ENCODE data around the gene C19orf25. TPM values are rescaled to one million over a fixed set of nuclear protein-coding genes. Genes with fewer than 3 reads are reported as not detected.
A peak's percentile ranks its signal among the peaks of the same experiment; 100 is the strongest.
"Not testable (repeated sequence)": the region's sequence is repeated elsewhere in the genome, so short reads cannot be mapped to it uniquely, and the experiment has no call there.

C19orf25 gene
- total RNA-seq, 2 experiments from 2014 or later = 24.4 to 26.9 TPM

DNA sequence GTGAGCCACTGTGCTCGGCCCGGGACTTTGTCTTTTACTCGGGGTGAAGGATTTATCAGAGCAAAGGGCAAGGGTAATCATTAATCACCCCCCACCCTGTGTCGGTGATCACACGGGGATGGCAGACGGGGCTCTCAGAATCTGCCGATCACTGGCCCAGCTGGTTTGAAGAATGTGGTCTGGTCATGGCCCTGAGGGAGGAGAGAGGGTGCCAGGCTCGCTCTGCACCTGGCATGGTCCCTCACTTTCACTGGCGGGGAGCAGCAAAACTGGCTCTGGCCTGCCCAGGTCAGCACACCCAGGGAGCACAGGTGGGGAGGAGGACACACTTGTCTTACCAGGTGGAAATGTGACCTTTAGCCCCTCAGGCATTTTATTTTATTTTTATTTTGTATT lies 22.2 kb upstream of the C19orf25 start:
- Mint-ChIP-seq H3K36me3 (no peaks in the 10 kb centered on the region), H3K9me3 (no peaks in the 10 kb centered on the region), H3K4me3 (no peak overlapping the region), H3K27ac (no peak overlapping the region), H3K4me1 (ENCODE audit: low read depth) (peaks cover 7% of the 10 kb centered on the region), H3K27me3 (peaks cover 13% of the 10 kb centered on the region)
- no peak for DNase-seq
- POLR2A ChIA-PET = no interaction called here
- CTCF ChIA-PET = interaction anchor here (2.4 kb wide), 1 partner anchor 10 kb away, joined by 14 read pairs; the partner anchor contains the start of gene REEP6
- intact Hi-C loops (cut with micrococcal nuclease) = no loop called here

DNA sequence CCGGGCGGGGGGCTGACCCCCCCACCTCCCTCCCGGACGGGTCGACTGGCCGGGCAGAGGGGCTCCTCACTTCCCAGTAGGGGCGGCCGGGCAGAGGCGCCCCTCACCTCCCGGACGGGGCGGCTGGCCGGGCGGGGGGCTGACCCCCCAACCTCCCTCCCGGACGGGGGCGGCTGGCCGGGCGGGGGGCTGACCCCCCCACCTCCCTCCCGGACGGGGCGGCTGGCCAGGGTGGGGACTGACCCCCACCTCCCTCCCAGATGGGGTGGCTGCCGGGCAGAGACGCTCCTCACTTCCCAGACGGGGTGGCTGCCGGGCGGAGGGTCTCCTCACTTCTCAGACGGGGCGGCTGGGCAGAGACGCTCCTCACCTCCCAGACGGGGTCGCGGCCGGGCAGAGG lies 20.2 kb upstream of the C19orf25 start:
- H3K9me3 Mint-ChIP-seq; H3K27me3 Mint-ChIP-seq; POLR2A ChIA-PET; DNase-seq; H3K27ac Mint-ChIP-seq; H3K36me3 Mint-ChIP-seq; H3K4me1 Mint-ChIP-seq (ENCODE audit: low read depth); CTCF ChIA-PET; intact Hi-C loops (cut with micrococcal nuclease); H3K4me3 Mint-ChIP-seq: not testable (repeated sequence)

DNA sequence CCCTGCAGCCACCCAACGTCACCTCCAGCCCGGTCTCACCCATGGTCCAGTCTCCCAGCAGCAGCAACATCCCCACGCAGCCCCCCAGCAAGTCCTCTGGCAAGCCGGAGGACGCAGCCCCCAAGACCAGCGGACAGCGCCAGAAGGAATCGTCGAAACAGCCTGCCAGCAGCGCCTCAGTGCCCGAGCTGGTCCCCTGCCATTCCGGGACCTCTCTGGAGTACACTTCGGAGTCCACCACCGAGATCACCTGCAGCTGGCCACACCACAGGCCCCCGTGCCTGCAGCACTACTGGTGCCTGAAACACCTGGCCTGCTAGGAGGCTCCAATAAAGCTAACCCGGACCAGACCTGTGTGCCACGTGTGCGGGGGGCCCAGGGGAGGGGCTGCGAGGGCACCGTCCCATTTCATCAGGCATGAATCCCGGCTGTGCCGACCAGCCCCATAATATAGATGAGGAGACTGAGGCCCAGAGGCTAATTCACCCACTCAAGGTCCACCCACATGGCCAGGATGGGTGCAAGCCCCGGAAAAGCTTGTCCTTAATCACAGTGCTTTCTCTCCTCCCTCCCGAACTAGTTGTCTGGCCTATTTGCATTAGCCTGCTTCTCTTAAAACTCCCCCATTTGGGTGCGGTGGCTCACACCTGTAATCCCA lies 18.7 kb upstream of the C19orf25 start:
- Mint-ChIP-seq H3K36me3 (no peaks in the 10 kb centered on the region), H3K4me3 (no peak overlapping the region), H3K27ac (no peak overlapping the region), H3K27me3 (peaks cover 2% of the 10 kb centered on the region), H3K9me3 (no peaks in the 10 kb centered on the region), H3K4me1 (ENCODE audit: low read depth) (peaks cover 2% of the 10 kb centered on the region)
- CTCF ChIA-PET = no interaction called here
- POLR2A ChIA-PET = no interaction called here
- DNase-seq = no peak
- intact Hi-C loops (cut with micrococcal nuclease) = no loop called here

DNA sequence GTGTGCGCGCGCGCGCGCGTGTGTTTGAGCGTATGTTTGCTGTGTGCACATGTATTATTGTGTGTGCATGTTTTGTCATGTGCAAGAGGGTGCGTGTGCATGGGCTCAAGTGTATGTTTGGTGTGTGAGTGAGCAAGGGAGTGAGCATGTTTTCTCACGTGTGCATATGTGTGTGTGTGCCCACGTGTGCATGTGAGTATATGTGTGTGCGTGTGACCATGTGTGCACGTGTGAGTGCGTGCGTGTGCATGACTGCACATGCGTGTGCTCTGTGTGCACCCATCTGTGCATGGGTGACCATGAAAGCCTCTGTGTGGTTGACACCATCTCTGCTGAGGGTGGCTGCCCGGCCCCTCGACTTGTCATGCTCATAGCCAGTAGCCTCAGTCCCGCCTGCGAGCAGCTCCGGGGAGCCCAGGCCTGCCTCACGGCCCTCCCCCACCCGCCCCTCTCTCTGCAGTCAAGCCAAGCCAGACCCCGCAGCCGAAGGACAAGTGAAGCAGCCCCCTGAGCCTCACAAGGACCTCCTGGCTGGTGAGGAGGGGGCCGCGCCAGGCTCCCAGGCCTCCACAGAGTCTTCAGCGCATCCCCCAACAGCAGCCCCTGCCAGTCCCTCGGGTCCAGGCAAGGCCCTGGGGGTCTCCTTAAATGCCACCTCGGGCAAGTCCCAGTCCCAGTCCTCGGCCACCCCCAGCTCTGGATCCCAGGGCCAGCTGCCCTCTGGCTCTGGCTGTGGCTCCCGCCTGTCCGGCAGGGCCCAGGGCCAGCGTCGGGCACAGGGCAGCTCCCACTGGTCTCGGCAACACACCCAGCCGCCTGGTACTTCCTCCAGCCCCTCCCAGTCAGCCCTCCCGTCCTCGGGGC lies 17.9 kb upstream of the C19orf25 start:
- ChIA-PET CTCF (no interaction called here), POLR2A (no interaction called here)
- DNase-seq = no peak
- intact Hi-C loops (cut with micrococcal nuclease) = no loop called here
- Mint-ChIP-seq H3K36me3 (no peaks in the 10 kb centered on the region), H3K27ac (no peak overlapping the region), H3K4me1 (ENCODE audit: low read depth) (peaks cover 2% of the 10 kb centered on the region), H3K9me3 (no peaks in the 10 kb centered on the region), H3K4me3 (no peak overlapping the region), H3K27me3 (no peaks in the 10 kb centered on the region)

DNA sequence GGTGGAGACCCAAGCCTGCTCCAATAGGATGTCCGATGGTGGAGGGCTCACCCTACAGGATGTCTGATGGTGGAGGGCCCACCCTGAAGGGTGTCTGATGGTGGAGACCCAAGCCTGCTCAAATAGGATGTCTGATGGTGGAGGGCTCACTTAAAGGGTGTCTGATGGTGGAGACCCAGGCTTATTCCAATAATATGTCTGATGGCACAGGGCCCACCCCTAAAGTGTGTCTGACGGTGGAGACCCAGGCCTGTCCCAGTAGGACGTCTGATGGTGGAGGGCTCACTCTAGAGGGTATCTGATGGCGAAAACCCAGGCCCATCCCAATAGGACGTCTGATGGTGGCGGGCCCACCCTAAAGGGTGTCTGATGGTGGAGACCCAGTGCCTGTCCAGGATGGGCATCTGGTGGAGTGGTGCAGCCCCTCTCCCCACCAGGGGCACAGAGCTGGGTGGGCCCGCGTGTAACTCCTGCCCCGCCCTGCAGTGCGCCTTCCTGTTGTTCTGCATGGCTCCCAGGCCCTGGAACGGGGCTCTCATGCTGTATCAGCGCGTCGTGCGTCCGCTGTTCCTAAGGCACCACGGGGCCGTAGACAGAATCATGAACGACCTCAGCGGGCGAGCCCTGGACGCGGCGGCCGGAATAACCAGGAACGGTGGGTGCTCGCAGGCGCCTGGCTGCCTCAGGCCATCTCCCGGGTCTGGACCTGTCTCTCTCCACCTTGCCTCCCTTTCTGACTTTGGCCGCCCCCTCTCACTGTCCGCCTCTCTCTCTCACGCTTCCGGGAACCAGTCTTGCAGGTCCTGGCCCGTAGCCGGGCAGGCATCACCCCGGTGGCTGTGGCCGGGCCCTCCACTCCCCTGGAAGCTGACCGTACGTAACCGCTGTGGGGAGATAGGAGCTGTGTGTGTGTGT lies 17.0 kb upstream of the C19orf25 start:
- Mint-ChIP-seq H3K9me3 (no peaks in the 10 kb centered on the region), H3K27ac (no peak overlapping the region), H3K4me3 (no peak overlapping the region), H3K36me3 (no peaks in the 10 kb centered on the region), H3K4me1 (ENCODE audit: low read depth) (peaks cover 7% of the 10 kb centered on the region), H3K27me3 (peaks cover 2% of the 10 kb centered on the region)
- POLR2A ChIA-PET = no interaction called here
- CTCF ChIA-PET = no interaction called here
- DNase-seq = no peak
- intact Hi-C loops (cut with micrococcal nuclease) = no loop called here

DNA sequence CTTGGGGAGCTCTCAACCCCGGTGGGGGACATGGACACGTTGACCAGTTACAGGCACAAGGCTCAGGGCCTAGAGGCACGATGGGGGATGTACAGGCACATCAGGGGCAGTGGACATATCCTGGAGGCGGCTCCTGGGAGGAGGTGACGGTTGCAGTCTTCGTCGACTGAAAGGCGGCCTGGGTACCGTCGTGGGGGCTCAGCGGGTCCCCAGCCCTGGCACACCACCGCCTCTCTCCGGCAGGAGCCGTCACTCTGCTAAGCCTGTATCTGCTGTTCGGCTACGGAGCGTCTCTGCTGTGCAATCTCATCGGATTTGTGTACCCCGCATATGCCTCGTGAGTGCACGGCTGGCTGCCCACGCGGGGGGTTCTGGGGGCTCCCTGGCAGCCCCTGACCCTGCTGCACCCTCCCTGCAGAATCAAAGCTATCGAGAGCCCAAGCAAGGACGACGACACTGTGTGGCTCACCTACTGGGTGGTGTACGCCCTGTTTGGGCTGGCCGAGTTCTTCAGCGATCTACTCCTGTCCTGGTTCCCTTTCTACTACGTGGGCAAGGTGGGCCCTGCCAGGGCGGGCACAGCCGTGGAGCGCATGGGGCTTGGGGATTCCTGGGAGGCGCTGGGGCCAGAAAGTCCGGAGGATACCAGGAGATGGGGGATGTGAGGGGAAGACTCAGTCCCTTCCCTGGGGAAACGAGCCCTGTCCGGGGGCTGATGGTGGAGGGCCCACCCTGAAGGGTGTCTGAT lies 16.2 kb upstream of the C19orf25 start:
- H3K27ac Mint-ChIP-seq = no peak overlapping the region
- H3K9me3 Mint-ChIP-seq = no peaks in the 10 kb centered on the region
- H3K4me3 Mint-ChIP-seq = no peak overlapping the region
- POLR2A ChIA-PET = no interaction called here
- CTCF ChIA-PET = no interaction called here
- intact Hi-C loops (cut with micrococcal nuclease) = no loop called here
- H3K4me1 Mint-ChIP-seq (ENCODE audit: low read depth) = peaks cover 10% of the 10 kb centered on the region
- no peak for DNase-seq
- no peaks in the 10 kb centered on the region for H3K36me3 Mint-ChIP-seq
- H3K27me3 Mint-ChIP-seq = peaks cover 2% of the 10 kb centered on the region

DNA sequence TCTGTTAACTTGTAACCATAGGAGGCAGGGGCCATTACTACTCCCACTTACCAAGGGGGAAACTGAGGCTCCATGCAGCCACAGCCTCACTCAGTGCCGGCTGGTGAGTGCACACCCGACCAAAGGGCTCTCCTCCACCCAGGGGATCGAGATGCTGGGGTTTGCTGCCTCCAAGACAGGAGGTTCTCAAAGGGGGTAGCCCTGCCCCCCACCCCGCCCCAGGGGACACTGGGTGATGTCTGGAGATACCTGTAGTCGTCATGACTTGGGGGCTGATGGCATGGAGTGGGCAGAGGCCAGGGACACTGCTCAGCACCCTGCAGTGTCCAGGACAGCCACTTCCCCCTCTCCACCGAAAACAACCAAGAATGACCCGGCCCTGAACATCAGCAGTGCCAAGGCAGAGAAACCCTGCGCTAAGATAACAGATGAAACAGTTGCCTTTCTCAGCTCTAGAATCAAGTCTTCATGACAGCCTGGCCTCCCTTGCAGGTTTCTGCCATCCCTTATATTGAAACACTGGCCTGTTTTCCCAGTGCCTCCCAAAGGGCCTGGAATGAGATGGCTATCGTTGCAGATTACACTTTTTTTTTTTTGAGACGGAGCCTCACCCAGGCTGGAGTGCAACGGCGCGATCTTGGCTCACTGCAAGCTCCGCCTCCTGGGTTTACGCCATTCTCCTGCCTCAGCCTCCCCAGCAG lies 15.2 kb upstream of the C19orf25 start:
- Mint-ChIP-seq H3K36me3 (no peaks in the 10 kb centered on the region), H3K27me3 (peaks cover 2% of the 10 kb centered on the region), H3K4me1 (ENCODE audit: low read depth) (peaks cover 13% of the 10 kb centered on the region), H3K9me3 (no peaks in the 10 kb centered on the region), H3K27ac (no peak overlapping the region), H3K4me3 (no peak overlapping the region)
- CTCF ChIA-PET = no interaction called here
- DNase-seq = no peak
- intact Hi-C loops (cut with micrococcal nuclease) = loop anchor here (5.0 kb wide), 1 partner anchor 37 kb away; no protein-coding TSS in a partner anchor
- POLR2A ChIA-PET = no interaction called here

DNA sequence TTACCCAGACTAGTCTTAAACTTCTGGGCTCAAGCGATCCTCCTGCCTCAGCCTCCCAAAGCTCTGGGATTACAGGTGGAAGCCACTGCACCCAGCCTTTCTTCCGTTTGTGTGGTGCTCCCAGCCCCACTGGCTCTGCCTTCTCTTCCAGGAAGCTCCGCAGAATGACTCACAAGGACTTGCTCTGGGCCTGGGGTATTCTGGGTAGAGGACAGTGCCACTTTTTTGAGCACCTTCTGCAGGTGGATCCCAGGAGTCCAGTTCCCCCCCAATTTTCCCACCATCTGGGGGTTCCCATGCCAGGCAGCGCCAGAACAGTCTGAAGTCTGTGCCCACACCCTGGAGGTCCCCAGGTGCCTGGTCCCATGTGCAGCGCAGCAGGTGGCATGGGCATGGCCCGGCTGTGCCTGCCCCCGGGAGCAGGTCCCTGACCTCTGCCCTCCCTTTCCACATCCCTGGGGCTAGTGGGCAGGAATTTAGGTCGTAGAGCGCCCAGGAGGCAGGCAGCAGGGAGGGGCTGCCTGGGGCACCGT lies 13.5 kb upstream of the C19orf25 start:
- intact Hi-C loops (cut with micrococcal nuclease) = loop anchor here (5.0 kb wide), 1 partner anchor 35 kb away; no protein-coding TSS in a partner anchor
- DNase-seq = no peak
- POLR2A ChIA-PET = no interaction called here
- H3K27ac Mint-ChIP-seq = no peak overlapping the region
- H3K4me3 Mint-ChIP-seq = no peak overlapping the region
- H3K9me3 Mint-ChIP-seq = no peaks in the 10 kb centered on the region
- CTCF ChIA-PET = no interaction called here
- peaks cover 2% of the 10 kb centered on the region for H3K27me3 Mint-ChIP-seq
- H3K4me1 Mint-ChIP-seq (ENCODE audit: low read depth) = peaks cover 13% of the 10 kb centered on the region
- no peaks in the 10 kb centered on the region for H3K36me3 Mint-ChIP-seq

DNA sequence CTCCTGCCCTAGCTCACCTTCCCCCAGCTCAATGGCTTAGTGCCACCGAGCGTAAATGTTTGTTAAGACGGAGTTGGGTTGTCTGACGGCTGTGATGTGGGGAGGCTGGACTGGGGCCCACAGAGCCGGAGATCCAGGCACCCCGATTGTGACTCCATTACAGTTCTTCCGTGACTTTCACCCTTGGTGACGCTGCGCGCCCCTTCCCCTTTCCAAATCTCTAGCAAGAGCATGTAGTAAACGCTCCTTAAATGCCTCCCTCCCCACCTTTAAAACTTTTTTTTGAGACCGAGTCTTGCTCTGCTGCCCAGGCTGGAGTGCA lies 12.8 kb upstream of the C19orf25 start:
- H3K4me3 Mint-ChIP-seq = peak overlapping the region; percentile 55
- CTCF ChIA-PET = interaction anchor here (1.6 kb wide), 1 partner anchor 11 kb away, joined by 14 read pairs; no protein-coding TSS in a partner anchor
- intact Hi-C loops (cut with micrococcal nuclease) = loop anchor here (2.0 to 5.0 kb wide), 2 partner anchors 15 to 35 kb away; no protein-coding TSS in a partner anchor
- POLR2A ChIA-PET = no interaction called here
- DNase-seq = no peak
- peaks cover 2% of the 10 kb centered on the region for H3K27me3 Mint-ChIP-seq
- H3K4me1 Mint-ChIP-seq (ENCODE audit: low read depth) = peaks cover 13% of the 10 kb centered on the region
- no peaks in the 10 kb centered on the region for H3K36me3 Mint-ChIP-seq
- no peaks in the 10 kb centered on the region for H3K9me3 Mint-ChIP-seq
- no peak overlapping the region for H3K27ac Mint-ChIP-seq

DNA sequence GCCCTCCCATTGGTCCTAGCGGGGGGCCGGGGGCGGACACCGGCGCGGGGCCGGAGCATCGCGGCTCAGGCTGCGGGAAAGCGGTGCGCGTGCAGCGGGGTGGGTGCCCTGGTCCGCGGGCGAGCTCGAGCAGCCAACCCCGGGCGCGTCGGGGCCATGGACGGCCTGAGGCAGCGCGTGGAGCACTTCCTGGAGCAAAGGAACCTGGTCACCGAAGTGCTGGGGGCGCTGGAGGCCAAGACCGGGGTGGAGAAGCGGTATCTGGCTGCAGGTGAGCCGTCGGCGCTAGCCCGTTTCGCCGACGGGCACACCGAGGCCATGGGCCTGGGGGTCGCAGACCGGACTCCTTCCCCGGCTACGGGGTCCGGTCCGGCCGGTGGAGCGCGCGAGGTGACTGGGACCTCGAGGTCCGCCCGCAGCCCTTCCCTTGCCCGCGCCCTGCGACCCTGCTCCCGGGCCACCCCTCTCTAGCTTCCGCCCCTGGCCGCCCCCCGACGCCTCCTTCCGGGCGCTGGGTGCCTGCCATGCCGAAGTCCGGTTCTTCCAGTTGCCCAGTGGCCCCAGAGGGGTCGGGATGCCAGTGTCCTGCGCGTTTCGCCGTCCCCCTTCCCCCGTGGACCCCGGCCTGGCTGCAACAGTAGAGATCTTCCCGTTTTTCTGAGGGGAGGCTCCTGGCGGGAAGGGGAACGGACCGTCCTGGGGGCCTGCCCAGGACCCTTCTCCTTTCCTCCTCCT lies 12.3 kb upstream of the C19orf25 start, which contains the start of gene REEP6:
REEP6 (plus strand) TSS at position 68 of the 735 bp plus-strand sequence; CDS start at position 157, 89 bp downstream.
- no peak for DNase-seq
- no peaks in the 10 kb centered on the region for H3K9me3 Mint-ChIP-seq
- H3K27ac Mint-ChIP-seq = peak within 1 kb of the TSS; percentile 52
- ChIA-PET POLR2A (no interaction called here), CTCF (interaction anchor here (0.7 to 1.6 kb wide), 3 partner anchors 11 to 65 kb away, joined by 3 to 14 read pairs (median 3); no protein-coding TSS in a partner anchor)
- intact Hi-C loops (cut with micrococcal nuclease) = loop anchor here (2.0 to 5.0 kb wide), 2 partner anchors 16 to 34 kb away; no protein-coding TSS in a partner anchor
- no peaks in the 10 kb centered on the region for H3K36me3 Mint-ChIP-seq
- peaks cover 2% of the 10 kb centered on the region for H3K27me3 Mint-ChIP-seq
- H3K4me1 Mint-ChIP-seq (ENCODE audit: low read depth) = peaks cover 13% of the 10 kb centered on the region
- H3K4me3 Mint-ChIP-seq = peak within 1 kb of the TSS; percentile 76

Measured in activated CD4-positive, alpha-beta memory T cell treated with anti-CD3 and anti-CD28 coated beads for 36 hours (primary cell).